HG03135 (cell line): ENCODE measurements around the gene MGLL.

ENCODE experiments used
- ATAC-seq: cut with Tn5 transposase; IDR thresholded peaks from one replicate; pipeline ENCODE4 v1.9.1; 2021; ENCODE audit warnings: mild to moderate bottlenecking, moderate library complexity; ENCODE audit not compliant: unreplicated experiment

Gene MGLL

DNA sequence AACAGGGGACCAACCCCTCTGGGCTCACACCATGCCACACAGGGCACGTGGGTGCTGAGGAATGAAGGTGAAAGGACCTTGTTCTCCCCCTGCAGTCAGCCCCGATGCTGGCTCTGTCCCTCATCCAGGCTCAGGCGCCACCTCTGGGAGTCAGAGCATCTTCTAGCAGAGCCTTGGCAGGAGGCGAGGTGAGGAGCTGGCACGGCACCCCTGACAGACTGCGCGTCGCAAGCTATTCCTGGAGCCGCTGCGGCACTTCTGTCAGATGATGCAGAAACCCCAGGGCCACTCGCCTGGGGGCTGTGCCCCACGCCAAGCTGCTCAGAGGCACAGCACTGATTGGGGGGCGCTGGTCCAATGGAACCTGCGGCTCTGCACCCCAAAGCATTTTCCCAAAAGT is 62.0 kb downstream of the MGLL start:
- no peak for ATAC-seq

DNA sequence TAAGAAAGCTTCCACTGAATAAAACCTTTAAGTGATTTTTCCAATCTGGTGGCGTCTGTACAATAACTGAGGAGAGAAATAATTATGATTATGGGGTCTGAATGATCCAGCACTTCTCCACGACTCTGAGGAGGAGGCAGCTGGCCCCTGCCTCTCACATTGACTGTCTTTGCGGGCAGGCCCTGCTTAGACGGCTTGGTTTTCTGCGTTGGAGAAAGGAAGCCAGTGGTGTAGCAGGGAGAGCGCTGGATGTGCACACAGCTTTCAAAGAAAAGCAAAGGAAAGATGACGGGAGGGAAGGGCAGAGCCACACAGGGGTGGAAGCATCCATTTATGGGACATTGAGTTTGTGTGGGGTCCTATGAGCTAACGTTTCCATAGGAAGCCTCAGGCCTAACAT is 62.5 kb downstream of the MGLL start:
- ATAC-seq = no peak

DNA sequence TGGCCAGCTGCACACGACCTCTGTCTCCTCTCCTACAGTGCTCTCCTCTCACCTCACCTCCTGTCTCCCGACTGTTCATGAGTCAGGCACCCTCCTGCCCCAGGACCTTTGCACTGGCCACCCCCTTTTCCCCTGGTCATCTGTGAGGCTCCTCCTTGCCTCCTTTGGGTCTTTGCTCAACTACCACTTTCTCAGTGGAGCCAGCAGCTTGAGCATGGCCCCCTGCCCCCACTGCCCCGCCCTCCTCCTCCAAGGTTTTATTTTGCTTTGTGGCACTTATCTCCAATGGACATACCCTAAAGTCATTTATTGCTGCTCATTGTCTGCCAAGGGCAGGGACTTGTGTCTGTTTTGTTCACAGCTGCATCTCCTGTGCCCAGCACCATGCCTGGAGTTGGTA is 64.3 kb downstream of the MGLL start:
- ATAC-seq = no peak

DNA sequence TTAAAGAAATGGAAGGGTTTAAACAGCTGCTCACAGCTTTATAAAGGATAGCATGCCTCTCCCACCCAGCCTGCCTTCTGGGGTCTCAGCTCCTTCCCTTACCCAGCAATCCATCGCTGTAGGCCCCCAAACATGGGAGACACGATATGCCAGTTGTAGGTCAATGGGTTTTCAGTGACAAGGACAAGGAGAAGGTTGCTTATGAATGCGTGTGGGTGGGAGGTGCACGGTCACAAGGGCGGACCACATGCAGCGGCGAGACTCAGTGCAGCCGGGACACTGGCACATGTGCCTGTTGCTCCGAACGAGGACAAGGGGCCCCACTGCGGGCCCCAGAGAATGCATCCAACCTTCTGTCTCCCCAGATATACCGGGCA is 67.0 kb downstream of the MGLL start:
- ATAC-seq = no peak

DNA sequence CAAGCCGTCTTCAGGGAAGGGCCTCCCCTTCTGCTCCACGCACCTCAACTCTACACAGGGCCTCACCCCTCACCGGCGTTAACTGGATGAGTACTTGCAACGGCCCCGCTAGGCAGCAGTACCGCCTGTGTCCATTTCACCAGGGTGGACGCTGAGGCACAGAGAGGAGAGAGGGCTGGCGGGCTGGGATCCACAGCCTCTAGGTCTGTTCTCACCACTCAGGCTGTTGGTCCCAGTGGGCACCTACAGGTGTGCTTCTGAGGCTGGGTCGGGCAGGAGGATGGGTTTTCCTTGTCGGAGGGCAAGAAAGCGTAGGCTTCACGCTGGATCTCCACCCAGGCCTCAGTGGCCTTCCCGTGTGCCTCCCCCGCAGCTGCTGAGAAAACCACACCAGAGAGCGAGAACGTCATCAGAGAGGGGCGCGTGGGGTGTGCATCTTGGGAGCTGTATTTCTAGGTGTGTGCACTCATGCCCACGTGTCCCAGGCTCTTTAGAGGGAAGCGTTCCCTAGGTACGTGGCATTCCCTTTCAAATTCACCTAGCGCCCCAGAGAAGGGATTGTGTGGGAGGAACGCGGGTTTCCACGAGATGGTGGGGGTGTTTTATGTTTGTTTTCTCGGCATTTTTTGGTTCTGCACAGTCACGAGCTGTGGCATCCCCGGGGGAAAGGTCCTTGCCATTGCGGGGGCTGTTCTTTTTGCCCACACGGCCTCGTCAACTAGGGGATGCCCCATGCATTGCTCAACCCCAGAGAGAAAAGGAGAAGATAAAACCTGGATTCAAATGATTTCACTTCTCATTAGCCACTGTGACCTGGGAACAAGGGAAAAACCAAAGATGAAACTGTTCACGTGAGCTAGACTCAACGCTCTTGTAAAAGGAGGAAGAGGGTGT is 67.7 kb downstream of the MGLL start:
- no peak for ATAC-seq

DNA sequence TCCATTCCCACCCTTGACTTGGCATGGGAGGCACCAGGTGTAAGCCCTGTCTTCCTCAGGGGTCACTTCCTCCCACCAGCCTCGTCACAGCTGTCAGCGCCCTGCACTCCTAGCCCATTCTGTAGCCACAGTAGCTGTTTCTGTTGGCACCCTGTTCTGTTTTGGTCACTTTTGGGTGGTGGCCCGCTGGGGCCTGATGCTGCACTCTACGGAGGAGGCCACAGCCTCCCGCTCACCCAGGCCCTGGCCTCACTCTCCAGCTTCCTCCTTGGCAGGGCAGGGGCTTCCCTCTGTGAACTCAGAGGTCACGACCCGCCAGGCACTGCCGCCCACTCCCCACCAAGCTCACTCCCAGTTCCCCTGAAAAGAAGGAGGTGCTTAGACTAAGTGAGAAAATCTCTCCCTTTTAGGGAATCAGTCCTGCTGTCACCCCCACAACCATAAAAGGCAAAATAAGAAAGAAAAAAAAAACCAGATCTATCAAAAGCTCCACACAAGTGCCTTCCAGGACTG is 68.4 kb downstream of the MGLL start:
- no peak for ATAC-seq

DNA sequence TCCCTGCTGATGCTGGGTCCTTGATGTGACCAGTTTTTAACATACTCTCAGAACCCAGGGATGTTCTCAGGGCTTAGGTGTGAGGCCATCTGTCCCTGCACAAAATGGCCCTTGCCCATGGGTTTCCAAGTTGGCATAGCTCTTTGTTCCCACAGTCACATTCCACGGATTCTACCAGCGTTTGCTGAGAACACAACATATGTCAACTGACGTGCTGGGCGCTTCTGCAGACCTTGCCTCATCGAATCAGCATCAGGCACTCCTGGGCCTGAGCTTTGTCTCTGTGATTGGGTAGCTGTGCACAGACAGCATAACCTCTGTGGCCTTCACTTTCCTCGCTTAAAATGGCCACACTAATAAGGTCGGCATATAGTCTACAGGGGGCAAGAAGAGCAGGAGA is 69.0 kb downstream of the MGLL start:
- ATAC-seq = no peak

DNA sequence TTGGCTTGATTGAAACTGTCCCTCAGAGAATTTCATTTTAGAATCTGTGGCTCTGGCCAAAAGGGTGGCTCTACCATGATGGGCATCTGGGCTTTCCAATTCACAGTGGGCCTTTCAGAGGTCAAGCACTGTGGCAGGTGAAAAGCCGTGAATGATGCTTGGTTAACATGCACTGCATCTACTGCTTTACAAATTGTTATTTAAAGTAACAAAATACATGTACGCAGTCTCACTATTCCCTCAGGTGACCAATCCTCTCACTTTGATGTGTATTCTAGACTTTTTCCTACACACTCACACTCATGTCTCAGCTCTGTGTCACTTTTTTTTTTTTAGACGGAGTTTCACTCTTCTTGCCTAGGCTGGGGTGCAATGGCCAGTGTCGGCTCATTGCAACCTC is 70.5 kb downstream of the MGLL start:
- no peak for ATAC-seq

DNA sequence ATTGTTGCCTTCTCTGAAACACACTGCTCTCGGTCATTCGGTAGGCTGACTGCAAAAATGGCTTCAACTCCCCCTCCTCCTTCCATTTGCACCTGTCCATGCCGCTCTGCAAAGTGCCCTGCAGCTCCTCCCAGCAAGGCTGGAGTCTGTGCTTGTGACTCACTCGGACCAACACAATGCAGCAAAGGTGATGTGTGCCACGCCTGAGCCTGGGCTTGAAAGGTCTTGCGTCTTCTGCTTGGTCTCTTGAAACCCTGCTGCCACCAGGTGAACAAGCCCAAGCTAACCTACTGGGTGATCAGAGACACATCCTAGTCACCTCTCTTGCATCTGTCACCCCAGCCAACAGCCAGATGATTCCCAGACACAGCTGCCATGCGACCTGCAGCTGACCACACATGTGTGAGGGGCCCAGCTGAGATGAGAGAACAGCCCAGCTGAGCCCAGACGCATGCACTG is 71.1 kb downstream of the MGLL start:
- no peak for ATAC-seq

DNA sequence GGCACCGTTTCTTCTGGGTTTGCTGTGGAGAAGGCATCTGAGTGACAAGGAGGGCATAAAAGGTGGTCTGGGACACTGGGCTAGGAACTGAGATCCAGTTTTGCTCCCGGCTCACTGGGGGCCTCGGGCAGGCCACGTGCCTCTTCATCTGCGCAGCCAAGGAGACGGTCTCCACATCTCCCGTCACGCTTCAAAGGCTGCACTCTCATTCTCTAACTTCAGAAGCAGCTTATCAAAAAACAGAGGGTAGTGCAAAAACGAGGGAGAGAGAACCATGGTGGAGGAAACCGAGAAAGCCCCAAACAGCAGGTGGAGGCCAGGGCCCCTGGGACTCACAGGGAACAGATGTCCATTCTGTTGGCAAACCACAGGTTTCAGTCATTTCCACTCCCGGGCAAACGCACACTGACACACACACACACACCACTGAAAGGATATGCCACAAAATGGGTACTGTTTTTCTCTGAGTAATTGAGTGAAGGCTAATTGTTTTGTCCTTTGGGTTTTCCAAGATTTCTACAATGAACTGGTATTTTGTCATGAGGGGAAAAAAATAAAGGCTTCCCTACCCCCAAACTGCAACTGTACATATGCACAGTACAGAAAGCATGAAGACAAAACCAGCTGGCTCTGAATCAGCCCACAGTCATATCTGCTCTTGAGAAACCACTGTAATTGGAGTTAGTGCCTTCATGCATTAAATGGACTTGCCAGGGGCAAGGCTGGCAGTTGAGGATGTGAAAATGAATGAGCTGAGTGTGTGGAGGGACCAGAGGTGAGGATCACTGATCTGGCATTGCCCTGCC is 71.9 kb downstream of the MGLL start:
- peak; percentile 48 for ATAC-seq

DNA sequence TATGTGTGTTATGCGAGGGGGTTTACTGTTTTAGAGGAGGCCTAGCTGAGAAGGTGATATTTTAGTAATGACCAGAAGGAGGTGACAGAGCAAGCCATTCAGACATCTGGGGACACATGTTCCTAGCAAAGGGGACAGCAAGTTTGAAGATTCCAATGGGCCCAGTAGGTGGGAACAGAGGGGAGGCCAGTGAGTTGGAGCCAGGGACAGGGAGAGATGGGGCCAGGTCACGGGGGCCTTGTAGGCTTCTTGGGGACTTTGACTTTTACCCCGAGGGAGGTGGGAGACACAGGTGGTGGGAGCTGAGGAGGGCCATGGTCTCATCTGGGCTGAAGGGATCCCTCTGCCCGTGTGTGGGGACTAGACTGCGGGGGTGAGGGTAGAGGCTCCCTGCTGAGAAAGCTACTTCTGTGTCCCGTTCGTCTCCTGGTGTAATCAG is 72.5 kb downstream of the MGLL start:
- no peak for ATAC-seq

DNA sequence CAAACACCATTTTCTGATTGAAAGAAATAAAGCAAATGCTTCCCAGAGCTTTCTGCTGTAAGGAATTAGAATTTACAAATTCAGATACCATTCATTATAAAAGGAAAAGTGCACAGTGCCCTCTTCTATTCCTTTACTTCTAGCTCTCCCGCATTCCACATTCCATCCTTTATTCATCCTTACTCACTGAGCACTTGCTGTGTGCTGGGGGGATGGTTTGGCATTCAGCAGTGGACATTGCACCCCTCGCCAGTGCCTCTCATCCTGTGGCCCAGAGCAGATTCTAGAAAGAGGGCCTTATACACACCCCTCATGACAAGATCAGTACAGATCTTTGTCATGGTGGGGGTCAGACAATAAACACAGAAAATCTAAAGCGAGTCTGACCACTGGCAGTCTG is 73.0 kb downstream of the MGLL start:
- no peak for ATAC-seq

DNA sequence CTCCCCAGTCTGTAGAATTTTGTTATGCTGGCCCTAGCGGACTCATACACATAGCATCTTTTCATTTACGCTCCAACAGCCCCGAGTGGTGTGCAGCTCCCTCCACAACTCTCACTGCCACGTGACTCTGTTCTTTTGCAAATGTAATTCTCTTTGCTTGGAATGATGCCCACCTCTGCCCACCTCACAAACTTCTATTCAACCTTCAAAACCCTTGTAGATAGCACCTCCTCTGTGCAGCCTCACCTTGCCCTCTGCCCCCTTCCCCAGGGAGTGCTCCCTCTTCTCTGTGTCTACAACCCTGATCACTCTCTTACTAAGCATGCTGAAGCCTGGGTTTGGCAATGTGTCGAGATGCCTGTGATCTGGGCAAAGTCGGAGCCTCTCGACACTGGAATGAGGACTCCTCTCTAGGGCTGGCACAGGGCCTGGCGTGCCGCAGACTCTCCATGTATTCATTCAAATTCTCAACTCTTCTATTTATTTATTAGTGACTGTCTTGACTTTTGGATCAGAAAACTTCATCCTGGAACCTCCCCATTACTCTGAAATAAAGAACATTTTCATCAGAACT is 73.5 kb downstream of the MGLL start:
- no peak for ATAC-seq

DNA sequence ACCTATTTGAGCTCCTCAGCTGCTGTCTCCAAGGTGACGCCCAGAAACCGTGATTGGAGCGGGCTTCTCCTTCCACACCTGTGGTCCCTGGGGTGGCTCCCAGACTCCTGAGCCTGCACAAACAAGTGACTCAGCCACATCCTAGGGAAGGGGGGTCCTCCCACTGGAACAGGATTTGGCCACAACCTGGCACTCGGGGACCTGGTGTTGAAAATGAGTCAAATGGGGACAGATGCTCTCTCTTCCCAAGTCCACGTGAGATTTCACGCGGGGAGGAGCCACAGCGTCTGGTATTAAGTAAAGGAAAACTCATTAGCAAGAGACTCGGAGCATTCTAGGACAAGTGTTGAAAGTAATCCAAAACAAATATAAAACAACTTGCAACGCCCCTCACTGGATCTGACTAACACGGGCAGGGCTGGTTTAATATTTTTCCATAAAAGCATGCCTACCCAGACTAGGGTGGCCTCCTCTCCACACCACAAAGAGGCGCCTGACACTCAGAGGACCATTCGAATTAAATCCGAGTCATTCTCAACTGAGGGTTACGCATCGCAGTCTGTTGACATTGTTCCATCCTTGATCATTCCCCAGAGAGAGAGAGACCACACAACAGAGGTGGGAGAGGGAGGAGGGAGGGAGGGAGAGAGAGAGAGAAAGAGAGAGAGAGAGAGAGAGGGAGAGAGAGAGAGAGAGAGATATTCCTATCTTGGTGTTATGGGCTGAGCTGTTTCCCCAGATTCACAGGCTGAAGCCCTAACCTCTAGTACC is 74.4 kb downstream of the MGLL start:
- no peak for ATAC-seq

DNA sequence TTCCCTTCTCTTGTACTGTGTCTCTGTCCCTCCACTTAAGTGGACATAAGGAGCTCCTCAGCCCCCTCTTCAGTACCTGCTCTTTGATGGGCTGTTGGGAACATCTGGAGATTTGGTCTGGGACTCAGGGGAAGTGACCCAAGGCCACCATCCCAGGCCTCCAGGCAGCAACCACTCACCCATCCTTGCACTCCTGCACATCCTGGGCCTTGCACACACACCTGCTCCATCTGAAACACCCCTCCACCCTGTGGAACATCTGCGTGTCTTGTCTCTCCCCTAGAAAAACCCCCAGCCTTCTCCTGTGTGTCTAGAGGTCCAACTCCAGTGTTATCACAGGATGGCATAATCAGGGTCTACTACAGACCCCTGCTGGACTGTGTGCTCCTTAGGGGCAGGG is 75.2 kb downstream of the MGLL start:
- no peak for ATAC-seq

DNA sequence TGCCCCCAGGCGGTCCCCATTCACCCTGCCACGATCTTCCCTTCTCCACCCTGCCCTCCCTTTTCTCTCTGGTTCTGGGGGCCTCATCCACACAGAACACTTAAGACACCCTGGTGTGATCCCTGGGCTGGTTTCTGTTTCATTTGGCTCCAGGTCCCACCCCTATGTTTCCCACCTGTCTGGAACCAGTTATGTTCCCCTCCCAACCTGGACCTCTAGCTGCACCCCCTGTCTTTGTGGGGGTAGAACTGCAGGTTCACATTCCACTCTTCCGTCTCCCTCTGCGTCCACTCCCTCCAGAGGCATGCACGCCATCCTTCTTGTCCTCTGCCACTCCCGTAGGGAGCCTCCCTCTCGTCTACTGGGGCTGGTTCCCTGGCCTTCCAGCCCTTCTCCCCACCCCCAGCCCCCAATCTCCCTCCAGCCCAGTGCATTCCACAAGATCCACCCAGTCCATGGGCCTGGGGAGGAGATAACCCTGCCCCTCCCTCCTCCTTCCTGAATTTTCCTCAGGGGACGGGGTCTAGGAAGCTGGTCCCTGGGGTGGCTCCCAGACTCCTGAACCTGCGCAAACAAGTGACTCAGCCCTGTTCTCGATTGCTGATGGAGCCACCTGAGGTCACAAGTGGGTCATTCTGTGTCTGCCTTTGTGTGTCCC is 75.8 kb downstream of the MGLL start:
- ATAC-seq = no peak

DNA sequence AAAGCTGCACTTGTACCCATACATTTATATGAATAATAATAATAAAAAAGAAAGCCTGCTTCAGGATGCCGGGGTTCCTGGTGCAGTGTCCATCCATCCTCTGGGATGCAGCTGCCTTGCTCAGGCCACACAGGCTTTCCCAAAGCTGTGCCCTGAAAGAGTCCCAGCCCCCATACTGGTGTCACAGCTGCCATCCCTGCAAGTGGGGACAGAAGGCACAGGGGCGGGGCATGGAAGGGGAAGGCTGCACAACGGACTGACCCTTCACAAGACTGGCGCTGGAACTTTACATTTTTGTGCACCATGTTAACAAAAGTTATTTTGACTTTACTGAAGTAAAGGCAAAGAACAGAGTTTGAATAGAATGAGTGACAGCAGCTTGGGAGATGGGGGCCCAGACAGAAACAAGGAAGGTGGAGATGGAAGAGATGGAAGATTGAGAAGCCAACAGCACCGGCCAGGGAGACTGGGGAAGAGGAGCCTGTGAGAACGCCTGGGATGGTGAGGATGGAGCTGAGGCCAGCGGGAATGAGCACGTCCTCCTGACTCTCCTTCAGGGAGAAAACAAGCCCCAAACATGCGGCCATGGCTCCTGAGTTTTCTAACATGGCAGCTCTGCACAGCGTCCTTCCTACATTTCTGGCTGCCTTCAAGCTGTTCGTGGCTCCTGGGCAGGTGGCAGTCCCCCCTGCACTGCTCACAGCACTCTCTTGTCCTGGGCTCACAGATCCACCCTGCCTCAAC is 76.5 kb downstream of the MGLL start:
- no peak for ATAC-seq

DNA sequence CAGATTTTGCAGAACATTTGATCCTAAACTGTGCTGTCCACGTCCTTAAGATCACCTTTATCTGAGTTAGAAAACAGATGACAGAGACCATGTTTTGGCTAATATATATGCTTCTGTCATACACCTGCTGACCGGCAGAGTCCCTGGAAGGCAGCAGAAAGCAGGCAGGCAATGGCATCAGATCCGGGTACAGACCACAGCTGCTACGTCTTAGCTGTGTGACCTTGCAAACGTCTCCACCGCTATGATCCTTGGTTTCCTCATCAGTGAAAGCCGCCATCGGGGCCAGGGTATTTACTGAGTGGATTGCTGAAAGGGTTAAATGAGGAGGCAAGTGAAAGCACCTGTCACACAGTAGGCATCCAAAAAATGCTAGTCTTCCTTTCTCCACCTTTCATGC is 77.4 kb downstream of the MGLL start:
- ATAC-seq = no peak

DNA sequence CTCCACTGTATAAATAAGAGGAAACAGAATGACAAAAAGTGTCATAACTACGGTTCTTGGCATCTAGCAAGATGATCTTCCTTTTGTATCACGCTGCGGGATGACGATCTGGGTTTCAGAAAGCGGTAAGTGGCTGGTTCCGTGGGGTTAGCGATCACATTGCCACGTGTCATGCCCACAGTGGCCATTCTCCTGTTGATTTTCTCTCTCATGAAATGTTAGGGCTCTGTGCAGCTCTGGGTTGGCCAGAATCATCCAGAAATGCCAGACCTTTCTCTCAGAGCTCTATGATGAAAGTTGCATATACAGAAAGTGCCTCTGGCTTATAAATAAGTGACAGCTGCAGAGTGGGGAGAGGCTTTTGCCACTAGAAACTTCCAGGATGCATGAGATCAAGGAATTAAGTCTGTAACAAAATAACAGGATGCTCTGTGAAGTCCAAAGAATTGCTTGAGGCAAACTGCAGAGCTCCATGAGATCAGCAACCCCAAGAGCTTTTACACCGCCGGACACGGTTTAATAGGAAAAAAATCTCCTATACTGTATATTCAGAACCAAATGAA is 78.0 kb downstream of the MGLL start:
- no peak for ATAC-seq
